ENCODE data around the gene SLC27A3. TPM values are rescaled to one million over a fixed set of nuclear protein-coding genes. Genes with fewer than 3 reads are reported as not detected.

The SLC27A3 gene
- total RNA-seq, 1 donor from 2014 or later, result 16.7 TPM

DNA sequence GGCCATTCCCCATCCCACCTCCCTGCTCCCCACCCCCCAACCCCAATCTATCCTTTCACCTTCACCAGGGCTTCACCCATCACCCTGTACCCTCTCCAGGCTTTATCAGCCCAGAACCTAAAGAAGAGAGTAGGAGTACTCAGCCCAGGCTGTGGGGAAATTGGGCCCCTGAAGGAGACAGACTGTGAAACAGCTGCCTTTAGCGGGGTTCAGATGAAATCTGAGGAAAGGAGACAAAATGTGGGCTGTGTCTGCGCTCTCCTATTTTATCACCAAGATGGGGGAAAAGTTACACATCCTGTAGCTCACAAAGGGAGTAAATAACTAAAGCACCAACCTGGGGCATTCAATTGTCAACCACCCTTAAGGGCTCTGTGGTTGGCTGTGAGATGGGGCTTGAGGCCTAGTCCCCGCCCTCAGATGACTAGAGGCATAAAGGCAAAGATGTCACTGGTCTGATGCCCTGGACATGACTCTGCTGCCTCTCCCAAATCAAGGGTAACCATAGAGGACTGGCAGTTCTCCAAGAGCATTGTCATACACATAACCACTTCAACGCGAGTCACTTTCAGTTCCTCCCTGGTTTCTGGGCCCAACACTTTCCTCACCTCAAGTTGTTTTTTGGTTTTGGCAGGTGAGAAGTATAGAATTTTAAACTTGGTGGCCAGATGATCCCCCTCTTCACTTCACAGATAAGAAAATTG lies 30.0 kb downstream of the SLC27A3 start:
- H3K27me3 ChIP-seq (ENCODE audit: control insufficient read depth in 3 of 3, insufficient read depth in 3 of 3, low read length in 3 of 3), result no peaks in the 10 kb centered on the region
- H3K36me3 ChIP-seq (ENCODE audit: control insufficient read depth in 3 of 3, insufficient read depth in 3 of 3, low read length in 3 of 3), result peaks cover 12 to 25% (median 25%) of the 10 kb centered on the region in 3 donors
- peak overlapping the region; percentile 45 for H3K27ac ChIP-seq (ENCODE audit: low read depth, low read length)
- H3K9me3 ChIP-seq (ENCODE audit: control insufficient read depth in 3 of 3, low read length in 3 of 3), result no peaks in the 10 kb centered on the region
- peaks cover 10 to 21% (median 18%) of the 10 kb centered on the region in 3 donors for H3K4me1 ChIP-seq (ENCODE audit: control insufficient read depth in 3 of 3, insufficient read depth in 3 of 3, low read length in 3 of 3)
- H3K4me3 ChIP-seq (ENCODE audit: low read length in 3 of 3), result no peak overlapping the region
- H3K9ac ChIP-seq (ENCODE audit: low read depth in 1 of 3, low read length in 3 of 3), result peak overlapping the region in 1 of 3 donors; percentile 40

DNA sequence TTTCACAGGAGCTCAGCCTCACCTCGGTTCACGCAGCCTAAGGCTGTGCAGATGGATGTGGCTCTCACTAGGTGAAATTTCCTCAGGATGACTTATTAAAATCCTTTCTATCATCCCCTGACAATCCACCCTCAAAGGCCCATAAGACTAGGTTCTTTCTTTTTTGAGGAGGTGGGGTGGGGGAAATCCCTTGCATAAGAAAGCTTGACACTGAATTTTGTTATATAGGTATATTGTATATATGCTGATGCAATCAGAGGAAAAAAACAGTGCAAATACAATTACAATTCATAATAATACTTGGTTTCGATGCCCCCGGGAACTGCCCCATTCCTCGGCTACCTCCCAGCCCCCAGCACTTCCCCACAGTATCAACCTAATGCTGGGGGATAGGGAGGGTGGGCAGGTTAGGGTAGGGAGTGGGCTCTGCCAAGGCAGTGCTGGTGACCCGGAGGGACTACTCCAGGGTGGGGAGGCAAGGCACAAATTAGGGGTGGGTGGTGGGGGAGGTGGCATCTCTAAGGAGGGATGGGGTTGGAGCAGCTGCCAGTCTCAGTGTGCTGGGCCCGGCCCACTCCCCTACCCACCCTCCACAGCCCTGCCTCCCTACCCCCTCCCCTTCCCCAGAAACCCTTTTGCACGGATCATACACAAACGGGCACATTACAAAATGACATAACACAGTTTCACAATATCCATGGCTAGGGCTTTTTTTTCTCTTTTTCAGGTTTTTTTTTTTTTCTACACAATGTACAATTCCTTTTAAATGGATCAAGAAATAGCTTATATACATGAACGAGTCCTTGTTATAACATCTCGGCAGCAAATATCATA lies 30.9 kb downstream of the SLC27A3 start:
- Histone ChIP-seq H3K9me3 (ENCODE audit: control insufficient read depth in 3 of 3, low read length in 3 of 3) (no peaks in the 10 kb centered on the region), H3K4me3 (ENCODE audit: low read length in 3 of 3) (no peak overlapping the region), H3K9ac (ENCODE audit: low read depth in 1 of 3, low read length in 3 of 3) (peak overlapping the region in 1 of 3 donors; percentile 40), H3K4me1 (ENCODE audit: control insufficient read depth in 3 of 3, insufficient read depth in 3 of 3, low read length in 3 of 3) (peaks cover 10 to 21% (median 18%) of the 10 kb centered on the region in 3 donors), H3K36me3 (ENCODE audit: control insufficient read depth in 3 of 3, insufficient read depth in 3 of 3, low read length in 3 of 3) (peaks cover 14 to 31% (median 29%) of the 10 kb centered on the region in 3 donors), H3K27ac (ENCODE audit: low read depth, low read length) (peak overlapping the region; percentile 45), H3K27me3 (ENCODE audit: control insufficient read depth in 3 of 3, insufficient read depth in 3 of 3, low read length in 3 of 3) (no peaks in the 10 kb centered on the region)

DNA sequence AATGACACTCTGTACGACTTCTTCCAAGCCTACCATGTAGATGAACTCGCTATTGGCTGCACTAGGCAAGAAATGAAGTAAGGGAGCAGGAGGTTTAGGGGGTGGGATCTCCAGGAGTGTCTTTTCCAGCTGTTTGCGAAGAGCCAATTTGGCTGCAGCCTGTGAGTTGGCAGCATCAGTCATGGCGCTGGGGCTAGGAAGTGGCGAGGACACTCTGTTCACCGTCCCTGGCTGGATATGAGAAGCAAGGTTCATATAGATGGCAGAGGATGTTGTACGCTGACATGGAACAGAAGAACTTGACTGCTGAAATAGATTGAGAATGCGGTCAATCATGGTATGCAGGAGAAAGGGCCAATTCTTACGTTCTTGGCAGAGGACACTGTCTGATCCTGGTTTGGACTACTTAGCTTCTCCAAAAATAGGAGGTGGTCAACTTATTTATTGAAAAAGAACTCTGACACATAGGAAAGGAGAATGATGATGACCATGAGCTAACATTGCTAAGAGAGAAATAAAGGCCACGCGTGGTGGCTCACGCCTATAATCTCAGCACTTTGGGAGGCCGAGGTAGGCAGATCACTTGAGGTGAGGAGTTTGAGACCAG lies 41.2 kb downstream of the SLC27A3 start:
- H3K27ac ChIP-seq (ENCODE audit: low read depth, low read length), result no peak overlapping the region
- peaks cover 4 to 12% (median 8%) of the 10 kb centered on the region in 3 donors for H3K4me1 ChIP-seq (ENCODE audit: control insufficient read depth in 3 of 3, insufficient read depth in 3 of 3, low read length in 3 of 3)
- no peak overlapping the region for H3K4me3 ChIP-seq (ENCODE audit: low read length in 3 of 3)
- no peaks in the 10 kb centered on the region for H3K9me3 ChIP-seq (ENCODE audit: control insufficient read depth in 3 of 3, low read length in 3 of 3)
- H3K9ac ChIP-seq (ENCODE audit: low read depth in 1 of 3, low read length in 3 of 3), result no peak overlapping the region
- H3K27me3 ChIP-seq (ENCODE audit: control insufficient read depth in 3 of 3, insufficient read depth in 3 of 3, low read length in 3 of 3), result no peaks in the 10 kb centered on the region
- H3K36me3 ChIP-seq (ENCODE audit: control insufficient read depth in 3 of 3, insufficient read depth in 3 of 3, low read length in 3 of 3), result peaks cover 31 to 60% (median 50%) of the 10 kb centered on the region in 3 donors

GRCh38 chr1:153818876-153819275 lies 43.7 kb downstream of the SLC27A3 start:
- Histone ChIP-seq H3K4me1 (ENCODE audit: control insufficient read depth in 3 of 3, insufficient read depth in 3 of 3, low read length in 3 of 3) (peaks cover 4 to 12% (median 8%) of the 10 kb centered on the region in 3 donors), H3K27me3 (ENCODE audit: control insufficient read depth in 3 of 3, insufficient read depth in 3 of 3, low read length in 3 of 3) (no peaks in the 10 kb centered on the region), H3K9me3 (ENCODE audit: control insufficient read depth in 3 of 3, low read length in 3 of 3) (no peaks in the 10 kb centered on the region), H3K4me3 (ENCODE audit: low read length in 3 of 3) (no peak overlapping the region), H3K36me3 (ENCODE audit: control insufficient read depth in 3 of 3, insufficient read depth in 3 of 3, low read length in 3 of 3) (peaks cover 20 to 36% (median 34%) of the 10 kb centered on the region in 3 donors), H3K27ac (ENCODE audit: low read depth, low read length) (no peak overlapping the region), H3K9ac (ENCODE audit: low read depth in 1 of 3, low read length in 3 of 3) (no peak overlapping the region)

DNA sequence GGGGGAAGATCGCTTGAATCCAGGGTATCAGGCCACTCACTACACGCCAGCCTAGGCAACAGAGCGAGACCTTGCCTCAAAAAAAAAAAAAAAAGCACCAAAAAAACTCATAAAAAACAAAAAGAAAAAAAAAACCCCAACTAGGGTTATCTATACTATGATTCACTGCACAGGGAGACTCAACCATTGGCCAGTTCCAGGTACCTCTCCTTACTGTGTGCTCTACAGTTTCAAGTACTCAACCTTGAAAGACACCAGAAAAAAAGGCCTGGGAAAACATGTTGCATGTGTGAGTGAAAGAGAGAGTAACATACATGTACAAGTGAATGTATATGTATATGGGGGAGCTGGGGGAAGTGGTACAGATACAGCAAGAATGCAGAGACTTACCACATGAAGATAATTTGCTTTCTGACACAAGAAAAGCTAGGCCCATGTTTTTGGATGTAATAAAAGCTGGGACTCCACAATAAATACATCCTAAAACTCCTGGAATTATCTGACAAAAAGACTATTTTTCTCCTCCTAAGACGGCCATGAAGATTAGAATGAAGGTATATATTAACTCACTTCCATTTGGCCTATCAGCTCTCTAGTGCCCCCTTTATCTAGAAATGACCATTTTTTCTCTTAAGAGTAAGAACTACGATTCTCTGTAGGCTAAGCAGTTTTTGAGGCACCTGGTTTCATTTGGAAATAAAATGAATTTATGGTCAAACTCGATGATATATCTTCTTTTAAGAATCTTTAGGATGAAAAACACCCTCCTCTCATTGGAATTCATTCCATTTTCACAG lies 52.2 kb downstream of the SLC27A3 start:
- Histone ChIP-seq H3K27me3 (ENCODE audit: control insufficient read depth in 3 of 3, insufficient read depth in 3 of 3, low read length in 3 of 3) (no peaks in the 10 kb centered on the region), H3K9ac (ENCODE audit: low read depth in 1 of 3, low read length in 3 of 3) (no peak overlapping the region), H3K4me1 (ENCODE audit: control insufficient read depth in 3 of 3, insufficient read depth in 3 of 3, low read length in 3 of 3) (peaks cover 0 to 5% (median 3%) of the 10 kb centered on the region in 3 donors), H3K4me3 (ENCODE audit: low read length in 3 of 3) (no peak overlapping the region), H3K36me3 (ENCODE audit: control insufficient read depth in 3 of 3, insufficient read depth in 3 of 3, low read length in 3 of 3) (peaks cover 10 to 12% (median 12%) of the 10 kb centered on the region in 3 donors), H3K27ac (ENCODE audit: low read depth, low read length) (no peak overlapping the region), H3K9me3 (ENCODE audit: control insufficient read depth in 3 of 3, low read length in 3 of 3) (no peaks in the 10 kb centered on the region)

Small RNA genes within 50 kb of the gene (small RNA-seq; reads per million reads assigned to genes)
- not detected for gene RF00019

Other genes with a start within 250 kb of the SLC27A3 start
- 203 TPM for gene S100A6, start 239.4 kb upstream of the SLC27A3 start, total RNA-seq
- not detected for gene S100A5, start 234.5 kb upstream of the SLC27A3 start, total RNA-seq
- gene S100A4, start 229.6 kb upstream of the SLC27A3 start, total RNA-seq, result 165 TPM
- gene S100A3, start 226.1 kb upstream of the SLC27A3 start, total RNA-seq, result not detected
- not detected for gene S100A2, start 209.6 kb upstream of the SLC27A3 start, total RNA-seq
- gene S100A16, start 162.3 kb upstream of the SLC27A3 start, total RNA-seq, result 36.0 TPM
- not detected for gene S100A14, start 159.1 kb upstream of the SLC27A3 start, total RNA-seq
- 55.3 TPM for gene S100A13, start 147.9 kb upstream of the SLC27A3 start, total RNA-seq
- 0.52 TPM for gene S100A1, start 147.0 kb upstream of the SLC27A3 start, total RNA-seq
- 46.4 TPM for gene CHTOP, start 141.3 kb upstream of the SLC27A3 start, total RNA-seq
- 56.4 TPM for gene SNAPIN, start 116.7 kb upstream of the SLC27A3 start, total RNA-seq
- gene ILF2, start 104.4 kb upstream of the SLC27A3 start, total RNA-seq, result 148 TPM
- 11.5 TPM for gene NPR1, start 96.7 kb upstream of the SLC27A3 start, total RNA-seq
- 24.0 TPM for gene INTS3, start 47.4 kb upstream of the SLC27A3 start, total RNA-seq
- gene GATAD2B, start 147.6 kb downstream of the SLC27A3 start, total RNA-seq, result 6.3 TPM
- 9.9 TPM for gene DENND4B, start 171.3 kb downstream of the SLC27A3 start, total RNA-seq
- 3.1 TPM for gene CRTC2, start 183.2 kb downstream of the SLC27A3 start, total RNA-seq
- gene SLC39A1, start 188.1 kb downstream of the SLC27A3 start, total RNA-seq, result 40.2 TPM
- gene CREB3L4, start 192.5 kb downstream of the SLC27A3 start, total RNA-seq, result 8.9 TPM
- 87.2 TPM for gene JTB, start 202.3 kb downstream of the SLC27A3 start, total RNA-seq
- gene RAB13, start 210.9 kb downstream of the SLC27A3 start, total RNA-seq, result 18.3 TPM
- gene RPS27, start 215.4 kb downstream of the SLC27A3 start, total RNA-seq, result 4,210 TPM

All from skeletal muscle tissue (tissue), 5 donors.